HG02623 (cell line): Measurements from ENCODE around the gene ANAPC2.

ENCODE experiments used
- ATAC-seq: cut with Tn5 transposase; IDR thresholded peaks from one replicate; pipeline ENCODE4 v1.9.1; 2021; ENCODE audit warnings: moderate library complexity; ENCODE audit not compliant: unreplicated experiment

Gene ANAPC2

DNA sequence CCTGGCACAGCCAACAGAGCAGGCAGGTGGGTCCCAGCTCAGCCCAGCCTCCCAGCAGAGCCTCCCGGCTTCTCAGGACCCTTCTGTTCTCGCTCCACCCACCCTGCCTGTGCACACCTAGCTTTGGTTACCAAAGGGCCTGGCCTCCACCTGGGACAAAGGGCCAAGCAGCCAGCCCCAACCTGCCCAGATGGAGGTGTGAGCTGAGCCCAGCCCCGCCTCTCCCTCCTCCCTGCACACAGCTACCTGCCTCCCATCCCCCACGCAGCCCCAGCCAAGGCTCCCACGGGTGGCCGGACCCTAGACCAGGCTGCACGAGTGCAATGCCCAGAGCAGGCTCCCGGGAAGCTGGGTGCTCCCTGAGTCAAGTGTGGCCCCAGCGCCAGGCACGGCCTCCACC lies 6.5 kb upstream of the ANAPC2 start:
- ATAC-seq: no peak

DNA sequence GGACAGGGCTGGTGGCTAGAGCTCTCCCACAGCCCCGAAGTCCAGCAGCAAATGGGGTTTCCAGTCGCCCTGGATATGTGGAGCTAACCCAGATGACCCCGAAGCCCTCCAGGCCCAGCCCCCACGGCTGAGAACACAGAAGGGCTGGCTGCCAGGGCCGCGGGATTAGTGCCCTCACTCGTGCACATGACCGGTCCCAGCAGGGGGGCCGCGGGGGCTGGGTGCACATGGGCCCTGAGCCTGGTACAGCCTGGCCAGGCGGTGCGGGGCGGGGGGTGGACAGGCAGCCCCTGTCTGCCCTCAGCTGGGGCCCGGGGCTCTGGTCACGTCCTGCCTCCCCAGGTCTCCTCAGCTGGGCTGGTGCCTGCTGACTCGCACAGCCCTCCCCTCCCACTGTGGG lies 6.0 kb upstream of the ANAPC2 start:
- no peak for ATAC-seq

DNA sequence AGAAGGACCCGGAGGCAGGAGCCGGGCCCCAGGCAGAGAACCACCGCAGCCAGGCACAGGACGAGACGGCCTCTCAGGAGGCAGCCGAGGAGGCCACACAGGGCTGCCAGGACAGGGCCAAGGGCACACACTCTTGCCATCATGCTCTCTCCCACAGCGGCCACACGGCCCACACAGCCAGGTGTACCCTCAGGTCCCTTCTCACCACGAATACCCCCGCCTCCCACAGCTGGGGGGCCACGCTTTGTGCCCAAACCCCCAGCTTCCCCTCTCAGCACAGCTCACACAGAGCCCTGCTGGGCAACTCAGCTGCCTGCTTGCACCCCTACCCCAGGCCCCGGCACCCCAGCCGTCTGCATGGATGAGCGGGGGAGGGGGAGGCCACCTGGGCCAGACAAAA lies 5.4 kb upstream of the ANAPC2 start:
- no peak for ATAC-seq

DNA sequence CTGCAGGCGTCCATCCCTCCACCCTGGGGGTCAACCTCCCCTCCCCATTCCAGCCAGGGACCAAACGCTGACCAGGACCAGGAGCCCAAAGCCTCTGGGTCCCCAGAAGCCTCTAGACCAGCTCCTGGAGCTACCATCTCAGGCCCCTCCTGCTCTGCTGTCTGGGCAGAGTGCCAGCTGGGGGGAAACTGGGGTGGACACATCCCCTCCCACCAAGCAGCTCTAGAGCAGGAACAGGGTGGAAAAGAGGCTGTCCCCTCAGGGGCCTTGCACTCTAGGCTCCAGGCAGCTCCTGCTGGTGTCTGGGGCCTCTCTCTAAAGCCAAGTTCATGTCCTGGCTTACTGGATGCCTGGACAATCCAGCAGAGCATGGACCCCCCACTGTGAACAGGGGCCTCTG lies 4.5 kb upstream of the ANAPC2 start:
- no peak for ATAC-seq

DNA sequence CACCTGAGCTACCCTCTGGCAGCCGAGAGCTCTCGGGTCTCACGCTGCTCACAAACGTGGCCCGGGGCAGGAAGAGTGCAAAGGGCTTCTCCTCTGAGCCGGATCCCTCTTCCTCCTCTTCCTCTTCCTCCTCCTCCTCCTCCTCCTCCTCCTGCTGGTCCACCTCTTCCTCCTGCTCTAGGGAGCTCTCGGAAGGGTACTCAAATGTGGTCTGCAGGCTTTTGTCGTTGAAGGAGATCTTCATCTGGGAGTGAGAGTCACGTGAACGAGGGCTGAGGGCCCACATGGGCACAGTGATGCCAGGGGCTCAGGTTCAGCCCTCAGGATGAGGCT lies 4.1 kb upstream of the ANAPC2 start:
- no peak for ATAC-seq

DNA sequence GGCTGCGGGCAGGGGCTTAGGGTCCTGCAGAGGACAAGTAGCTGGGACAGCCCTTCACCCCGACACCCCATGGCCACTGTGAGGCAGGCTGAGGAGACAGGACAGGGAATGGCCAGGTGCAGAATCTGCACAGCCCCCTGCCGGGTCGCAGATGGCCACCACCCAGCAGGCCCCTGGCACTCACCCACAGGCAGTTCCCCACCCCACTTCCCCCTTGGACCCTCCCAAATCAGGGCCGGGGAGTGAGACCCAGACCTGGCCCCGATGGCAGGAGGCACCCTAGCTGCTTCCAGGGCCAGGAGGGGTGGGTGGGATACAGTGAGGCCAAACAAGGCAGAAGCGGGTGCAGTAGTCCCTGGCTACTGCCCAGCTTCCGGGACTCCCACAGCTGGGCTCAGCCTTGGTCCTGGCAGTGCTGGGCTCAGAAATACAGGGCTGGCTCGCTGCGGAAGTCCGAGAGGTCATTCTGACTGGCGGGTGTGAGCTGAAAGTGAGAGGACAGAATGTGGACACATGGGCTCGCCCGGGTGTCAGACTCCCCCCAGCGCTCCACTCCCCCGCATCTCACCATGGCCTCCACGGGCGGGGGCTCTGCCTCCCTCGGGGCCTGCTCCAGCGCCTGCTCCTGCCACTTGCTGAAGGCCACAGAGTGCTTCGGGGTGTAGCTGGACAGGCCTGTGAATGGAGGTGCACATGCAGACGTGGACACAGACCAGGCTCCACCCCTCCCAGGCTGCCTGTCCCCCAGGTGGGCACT lies 3.5 kb upstream of the ANAPC2 start:
- no peak for ATAC-seq

DNA sequence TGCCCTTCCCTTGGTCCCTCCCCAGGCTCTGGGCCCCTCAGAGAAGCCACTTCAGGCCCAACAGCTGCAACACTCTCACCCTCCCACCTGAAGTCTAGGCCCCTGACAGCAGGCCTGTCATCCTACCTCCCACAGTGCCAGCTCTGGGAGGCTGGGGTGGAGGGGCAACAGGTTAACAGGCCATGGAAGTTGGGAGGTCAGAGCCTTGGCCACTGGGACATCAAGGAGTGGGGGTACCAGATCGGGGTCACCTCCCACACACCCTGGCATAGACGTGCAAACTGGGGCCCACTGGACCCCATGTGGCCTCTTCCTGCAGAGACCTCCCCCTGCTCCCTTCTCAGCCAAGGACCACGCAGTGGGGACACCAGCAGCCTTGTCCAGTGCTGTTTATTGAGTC lies 2.9 kb upstream of the ANAPC2 start:
- ATAC-seq: no peak

DNA sequence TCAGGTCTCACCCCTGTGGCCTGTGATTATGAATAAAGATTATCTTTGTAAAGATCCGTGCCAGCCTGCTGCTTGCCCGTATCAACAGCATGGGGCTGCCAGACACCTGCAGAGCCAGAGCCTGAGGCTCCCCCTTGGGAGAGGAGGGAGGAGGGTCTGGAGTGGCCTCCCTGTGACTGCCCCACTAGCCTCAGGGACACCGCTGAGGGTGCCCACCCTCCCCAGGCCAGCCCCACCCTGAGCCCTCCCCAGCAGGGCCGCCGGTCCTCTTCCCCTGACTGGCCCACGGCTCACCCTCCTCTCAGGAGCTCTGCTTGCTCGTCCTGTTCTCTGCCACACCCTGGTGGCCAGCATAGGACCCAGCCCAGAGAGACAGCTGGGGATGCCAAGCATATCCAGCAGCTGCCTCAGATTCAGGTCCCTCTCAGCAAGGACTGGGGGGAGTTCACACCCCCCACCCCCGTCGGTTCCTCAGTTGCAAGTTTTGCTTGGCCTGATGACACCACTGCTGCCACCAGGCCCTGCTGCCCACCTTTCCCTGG lies 2.0 kb upstream of the ANAPC2 start:
- no peak for ATAC-seq

DNA sequence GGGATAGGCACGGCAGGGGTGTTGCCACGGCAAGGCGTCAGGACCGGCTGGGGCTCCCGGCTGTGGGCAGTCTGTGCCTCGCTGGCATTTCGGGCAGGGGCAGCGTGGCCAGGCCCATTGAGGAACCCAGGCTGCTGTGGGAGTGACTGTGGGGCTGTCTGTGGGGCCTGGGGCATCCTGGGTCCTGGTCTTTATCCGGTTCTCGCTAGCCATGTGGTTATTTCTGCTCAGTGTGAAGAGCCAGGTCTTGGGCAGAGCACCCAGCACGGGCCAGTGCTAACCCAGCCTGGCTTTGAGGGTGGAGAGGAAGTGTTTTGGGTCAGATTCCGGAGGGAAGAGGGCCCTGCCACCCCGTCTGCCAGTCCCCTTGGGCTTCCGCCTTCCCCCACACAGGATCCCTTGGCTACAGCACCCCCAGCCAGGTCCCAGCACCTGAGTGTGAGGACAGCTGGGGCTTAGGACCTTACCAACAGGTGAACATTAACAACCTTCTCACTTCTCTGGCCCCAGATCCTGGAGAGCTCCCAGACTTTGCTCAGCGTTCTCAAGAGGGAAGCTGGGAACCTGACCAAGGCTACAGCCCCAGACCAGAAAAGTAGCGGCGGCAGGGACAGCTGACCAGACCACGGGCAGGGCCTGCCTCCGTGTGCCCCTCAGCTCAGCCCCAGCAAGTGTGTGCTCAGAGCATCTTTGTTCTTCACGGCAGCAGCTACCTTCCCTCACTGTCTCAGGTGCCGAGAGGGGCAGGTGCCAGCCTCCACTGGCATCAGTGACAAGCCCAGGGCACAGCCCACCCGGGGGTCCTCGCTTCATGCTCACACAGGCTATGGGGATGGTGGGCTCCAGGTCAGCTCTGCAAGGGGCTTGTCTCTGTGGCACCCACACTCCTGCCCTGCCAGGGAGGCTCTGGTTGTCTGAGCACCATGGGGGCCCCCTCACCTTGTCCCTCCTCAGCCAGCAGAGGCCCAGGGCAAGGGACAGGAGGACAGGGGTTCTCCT lies 1.2 kb upstream of the ANAPC2 start:
- ATAC-seq: no peak

DNA sequence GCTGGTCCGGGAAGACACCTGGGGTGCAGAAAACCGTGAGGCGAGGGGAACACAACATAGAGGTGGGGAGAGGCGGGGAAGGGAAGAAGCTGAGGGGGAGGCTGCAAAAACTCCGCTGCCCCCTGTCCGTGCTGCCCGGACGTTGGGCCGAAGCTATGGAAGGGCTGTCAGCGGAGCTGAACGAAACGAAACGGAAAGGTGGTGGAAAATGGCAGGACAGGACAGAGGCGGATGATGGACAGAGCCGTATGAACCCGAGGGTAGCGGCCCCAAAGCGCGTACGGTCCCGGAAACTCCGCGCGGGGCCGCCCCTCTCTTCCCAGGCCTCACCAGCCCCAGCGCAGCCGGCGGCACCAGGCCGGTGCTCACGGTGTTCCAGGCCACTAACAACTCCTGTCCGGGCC lies 272 bp downstream of the ANAPC2 start:
- no peak for ATAC-seq

DNA sequence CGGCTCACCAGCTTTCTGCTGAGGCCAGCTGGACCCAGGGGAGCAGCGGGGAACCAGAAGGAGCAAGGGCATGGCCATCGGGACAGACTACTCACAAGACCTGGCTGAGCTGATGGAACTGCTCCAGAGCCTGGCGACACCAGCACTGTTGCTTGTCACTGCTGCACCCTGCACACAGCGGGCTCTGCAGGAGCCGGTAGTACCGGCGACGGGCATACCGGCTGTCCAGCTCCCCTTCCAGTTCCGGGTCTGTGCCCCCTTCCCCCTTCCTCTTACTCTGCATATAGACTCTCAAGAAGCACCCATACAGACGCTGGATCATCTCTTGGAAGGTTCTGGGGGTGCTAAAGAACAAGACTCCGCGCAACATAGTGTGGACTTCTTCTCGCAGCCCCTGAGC lies 974 bp downstream of the ANAPC2 start:
- ATAC-seq: no peak

DNA sequence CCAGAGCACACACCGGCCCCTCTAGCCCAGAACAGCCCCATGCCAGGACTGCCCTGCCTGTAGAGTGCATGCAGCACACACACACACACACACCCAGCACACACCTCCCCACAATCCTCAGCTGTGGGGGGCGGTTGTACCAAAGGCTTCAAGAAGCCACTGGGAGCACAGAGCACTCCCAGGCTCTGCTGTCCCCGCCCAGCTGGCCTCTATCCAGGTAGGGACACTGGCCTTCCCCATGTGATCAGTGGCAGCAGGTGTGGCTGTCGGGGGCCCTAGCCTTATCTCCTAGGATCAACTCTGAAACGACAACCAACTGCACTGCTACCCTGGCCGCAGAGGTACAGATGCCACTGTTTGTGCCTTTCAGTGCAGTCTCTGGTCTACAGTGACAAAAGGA lies 2.0 kb downstream of the ANAPC2 start:
- ATAC-seq: no peak

DNA sequence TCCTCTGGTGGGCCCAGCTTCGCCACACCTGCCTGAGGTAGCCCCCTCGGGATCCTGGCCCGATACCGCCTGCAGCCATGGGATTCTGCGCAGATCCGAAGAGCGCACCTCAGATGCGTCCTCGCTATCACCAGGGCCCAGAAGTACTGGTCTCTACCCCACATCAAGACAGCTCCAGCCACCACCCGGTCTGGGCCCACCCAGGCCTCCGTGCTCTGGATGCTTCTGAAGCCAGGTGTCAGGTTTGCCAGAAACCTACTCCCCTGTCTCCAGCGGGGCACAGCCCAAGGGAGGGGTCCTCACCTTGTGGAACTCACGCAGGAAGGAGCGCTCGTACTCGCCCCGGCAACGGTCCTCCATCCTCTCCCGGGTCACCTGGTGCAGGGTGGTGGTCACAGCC lies 2.4 kb downstream of the ANAPC2 start:
- ATAC-seq: no peak

DNA sequence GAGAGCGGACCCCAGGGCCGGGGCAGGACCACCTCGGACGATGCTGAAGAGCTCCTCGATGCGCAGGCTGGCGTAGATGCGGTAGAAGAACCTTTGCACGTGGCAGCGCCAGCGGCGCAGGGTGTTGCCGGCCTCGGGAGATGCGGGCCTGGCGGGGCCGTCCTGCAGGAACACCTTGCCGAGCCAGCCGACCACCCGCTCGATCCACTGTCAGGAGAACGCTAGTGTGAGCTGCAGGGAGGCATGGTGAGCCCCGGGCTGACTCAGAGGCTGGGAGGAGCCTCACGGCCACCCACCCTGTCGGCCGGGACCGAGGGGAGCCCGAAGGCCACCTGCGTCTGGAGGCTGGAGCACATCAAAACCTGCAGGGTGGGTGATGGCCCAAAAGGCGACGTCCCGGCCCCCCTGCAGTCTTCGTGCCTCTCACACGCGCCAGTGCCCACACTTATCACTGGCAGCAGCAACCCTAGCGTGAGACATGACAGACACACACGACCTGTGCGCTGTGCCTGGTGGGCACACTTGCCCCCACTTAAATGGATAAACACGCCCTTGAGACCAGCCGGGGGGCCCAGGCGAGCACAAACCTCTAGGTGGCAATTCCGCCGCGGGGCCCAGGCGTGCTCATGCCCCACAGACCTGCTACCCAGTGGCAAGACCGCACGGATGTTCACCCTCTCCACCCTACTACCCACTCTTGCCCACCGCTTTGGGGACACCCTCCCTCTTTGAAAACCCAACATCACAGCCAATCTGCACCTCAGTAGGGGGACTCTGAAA lies 3.3 kb downstream of the ANAPC2 start:
- ATAC-seq: no peak

DNA sequence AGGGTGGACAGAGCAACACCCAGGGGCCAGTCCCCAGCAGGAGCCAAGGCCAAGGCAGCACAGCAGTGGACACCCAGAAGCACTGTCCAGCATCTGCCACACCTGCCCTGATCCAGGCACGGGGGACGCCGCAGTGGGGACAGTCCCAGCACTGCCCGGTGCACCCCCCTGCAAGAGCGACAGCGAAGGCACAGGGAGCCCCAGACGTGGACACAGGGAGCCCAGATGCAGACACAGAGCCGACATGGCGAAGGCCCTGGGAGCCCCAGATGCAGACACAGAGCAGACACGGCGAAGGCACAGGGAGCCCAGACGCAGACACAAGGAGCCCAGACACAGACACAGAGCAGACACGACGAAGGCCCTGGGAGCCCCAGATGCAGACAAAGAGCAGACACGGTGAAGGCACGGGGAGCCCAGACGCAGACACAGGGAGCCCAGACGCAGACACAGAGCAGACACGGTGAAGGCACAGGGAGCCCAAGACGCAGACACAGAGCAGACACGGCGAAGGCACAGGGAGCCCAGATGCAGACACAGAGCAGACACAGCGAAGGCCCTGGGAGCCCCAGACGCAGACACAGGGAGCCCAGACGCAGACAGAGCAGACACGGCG lies 4.3 kb downstream of the ANAPC2 start:
- no peak for ATAC-seq

DNA sequence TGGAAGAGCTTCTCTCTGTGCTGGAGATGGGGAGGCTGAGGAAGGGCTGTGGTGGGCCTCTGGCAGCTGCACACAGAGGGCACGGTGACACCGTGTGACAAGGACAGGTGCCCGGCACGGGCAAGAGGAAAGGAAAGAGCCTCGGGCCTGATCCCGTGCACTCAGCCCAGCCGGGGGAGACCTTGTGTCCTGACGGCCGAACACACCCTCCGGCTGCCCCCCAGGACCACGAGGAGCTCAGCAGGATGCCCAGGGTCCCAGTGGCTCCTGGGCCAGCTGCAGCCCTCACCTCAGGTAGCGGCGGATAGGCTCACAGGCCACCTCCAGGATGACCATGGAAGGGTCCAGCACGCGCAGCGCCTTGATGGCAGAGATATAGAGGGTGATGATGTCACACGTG lies 5.5 kb downstream of the ANAPC2 start:
- no peak for ATAC-seq

DNA sequence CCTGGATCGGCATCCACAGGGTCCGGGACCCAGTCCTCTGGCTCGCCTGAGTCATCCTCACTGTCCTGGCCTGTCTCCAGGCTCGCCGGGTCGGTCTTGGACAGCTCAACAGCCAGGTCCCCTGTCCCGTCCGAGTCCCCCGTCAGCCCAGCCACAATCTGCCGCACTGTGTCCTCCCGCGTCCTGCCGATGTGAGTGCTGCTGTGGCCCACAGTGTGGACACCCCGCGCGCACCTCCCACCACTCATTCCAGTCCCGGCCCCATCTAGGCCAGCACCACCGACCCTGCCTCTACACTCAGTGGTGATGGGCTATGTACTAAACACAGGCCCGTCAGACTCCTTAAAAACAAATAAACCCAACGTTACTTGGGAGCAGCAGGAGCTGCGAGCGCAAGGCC lies 6.7 kb downstream of the ANAPC2 start:
- ATAC-seq: no peak

DNA sequence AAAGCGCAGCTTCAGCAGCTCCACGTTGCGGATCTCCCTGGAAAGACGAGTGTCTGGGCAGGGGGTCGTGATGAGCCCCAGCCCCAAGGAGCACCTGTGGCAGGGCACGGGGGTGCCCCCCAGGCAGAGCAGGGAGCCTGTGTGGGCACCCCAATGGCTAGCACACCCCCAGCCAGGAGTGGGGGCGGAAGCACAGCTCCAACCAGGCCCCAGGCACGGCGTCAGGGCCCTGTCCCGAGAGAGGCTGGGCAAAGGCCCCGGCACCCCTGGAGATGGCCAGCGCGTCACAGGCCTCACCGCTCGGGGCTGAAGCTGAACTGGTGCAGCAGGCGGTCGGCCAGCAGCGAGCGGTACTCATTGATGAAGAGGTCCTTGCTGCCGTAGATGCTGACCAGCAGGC lies 7.9 kb downstream of the ANAPC2 start:
- no peak for ATAC-seq

DNA sequence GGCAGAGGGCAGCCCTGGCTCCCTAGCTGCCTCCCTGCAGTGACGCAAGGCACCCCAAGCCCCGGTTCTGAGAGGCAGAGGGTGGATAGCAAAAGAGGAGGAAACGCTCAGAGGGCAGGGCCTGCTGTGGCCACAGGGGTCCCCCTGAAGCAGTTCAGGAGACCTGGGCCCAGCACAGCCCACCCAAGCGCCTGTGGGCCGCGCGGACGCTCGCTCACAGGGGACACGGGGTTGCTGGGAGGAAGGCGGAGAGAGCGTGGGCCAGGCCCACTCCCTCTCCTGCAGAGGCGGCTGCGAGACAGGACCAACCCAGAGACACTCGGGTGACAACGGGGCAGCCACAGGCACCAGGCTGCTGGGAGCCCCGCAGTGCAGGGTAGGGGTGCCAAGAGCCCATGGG lies 8.6 kb downstream of the ANAPC2 start:
- no peak for ATAC-seq

DNA sequence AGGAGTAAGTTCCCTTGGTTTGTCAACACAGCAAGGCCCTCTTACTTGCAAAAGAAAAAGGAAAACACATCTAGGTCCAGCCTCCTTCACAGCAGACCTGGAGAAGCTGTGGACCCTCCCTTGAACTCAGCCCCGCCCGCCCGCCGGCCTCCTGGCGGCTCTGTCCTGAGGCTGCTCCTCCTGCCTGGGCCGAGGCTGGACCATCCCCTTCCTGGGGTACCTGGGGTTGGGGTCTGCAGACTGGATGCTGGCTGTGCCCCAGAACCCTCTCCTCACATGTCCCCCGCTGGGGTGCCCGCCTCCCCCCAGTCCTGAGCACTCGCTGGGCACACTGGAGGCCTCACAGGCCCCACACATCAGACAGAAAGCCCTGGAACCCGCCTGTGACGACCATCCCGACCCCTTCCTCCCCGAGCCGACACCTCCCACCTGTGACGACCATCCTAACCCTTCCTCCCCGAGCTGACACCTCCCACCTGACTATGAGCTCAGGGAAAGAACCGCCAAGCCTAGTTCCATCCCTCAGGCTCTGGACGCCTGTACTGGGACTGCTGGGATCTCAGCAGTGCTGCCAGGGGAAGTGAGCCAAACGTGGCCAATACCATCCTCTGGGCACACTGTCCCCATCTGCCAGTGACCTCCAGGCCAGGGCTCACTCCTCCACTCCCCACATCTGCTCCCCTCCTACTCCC lies 9.3 kb downstream of the ANAPC2 start:
- no peak for ATAC-seq
